Measurements from ENCODE around the gene KLB.

Gene KLB

GRCh38 chr4:39464886-39465501 is 58.3 kb downstream of the KLB start:
- DNase-seq (ENCODE audit: low spot score), result no peak

GRCh38 chr4:39466747-39467146 is 60.0 kb downstream of the KLB start:
- no peak for DNase-seq (ENCODE audit: low spot score)

GRCh38 chr4:39467464-39467863 is 60.7 kb downstream of the KLB start:
- DNase-seq (ENCODE audit: low spot score), result no peak

- DNase-seq (ENCODE audit: low spot score), result peak; percentile 86
Observed at GRCh38 chr4:39469429-39470077, 62.8 kb downstream of the KLB start.

GRCh38 chr4:39470402-39470801 is 63.7 kb downstream of the KLB start:
- DNase-seq (ENCODE audit: low spot score), result no peak

- DNase-seq (ENCODE audit: low spot score), result no peak
Observed at GRCh38 chr4:39472396-39472795, 65.7 kb downstream of the KLB start.

- DNase-seq (ENCODE audit: low spot score), result no peak
Observed at GRCh38 chr4:39476187-39476895, 69.6 kb downstream of the KLB start.

- no peak for DNase-seq (ENCODE audit: low spot score)
Observed at GRCh38 chr4:39480251-39480650, 73.5 kb downstream of the KLB start.

GRCh38 chr4:39480902-39481695 is 74.4 kb downstream of the KLB start:
- DNase-seq (ENCODE audit: low spot score), result no peak

- no peak for DNase-seq (ENCODE audit: low spot score)
Observed at GRCh38 chr4:39484582-39485272, 78.0 kb downstream of the KLB start.

GRCh38 chr4:39486221-39486804 is 79.6 kb downstream of the KLB start:
- DNase-seq (ENCODE audit: low spot score), result no peak

- no peak for DNase-seq (ENCODE audit: low spot score)
Observed at GRCh38 chr4:39490322-39490721, 83.6 kb downstream of the KLB start.

GRCh38 chr4:39494354-39494753 is 87.6 kb downstream of the KLB start:
- no peak for DNase-seq (ENCODE audit: low spot score)

- no peak for DNase-seq (ENCODE audit: low spot score)
Observed at GRCh38 chr4:39495446-39496213, 88.9 kb downstream of the KLB start.

- DNase-seq (ENCODE audit: low spot score), result peak; percentile 31
Observed at GRCh38 chr4:39497909-39498726, 91.4 kb downstream of the KLB start.

- DNase-seq (ENCODE audit: low spot score), result no peak
Observed at GRCh38 chr4:39498727-39499020, 91.9 kb downstream of the KLB start.

All from hematopoietic multipotent progenitor cell treated with erythropoietin and hydrocortisone succinate and interleukin-3 and kit ligand, for 17 days (in vitro differentiated cells).